SK-N-SH (cell line): ENCODE results near the gene RPS6KB2. TPM values are rescaled to one million over a fixed set of nuclear protein-coding genes. Genes with fewer than 3 reads are reported as not detected.

Experiments
- CTCF ChIA-PET: fragments of 300-600, 350-600 bp; formaldehyde crosslinking; extraction: SDS; loops from one replicate; lab custom pipeline; 2021; lab: Yijun Ruan, JAX
- POLR2A ChIA-PET: fragments of 350-600 bp; sonication (Branson Sonifier 250); formaldehyde crosslinking; extraction: SDS; loops from one replicate; lab custom pipeline; 2020; ENCODE audit warnings: antibody characterized with exemption, inconsistent platforms; lab: Yijun Ruan, JAX
- DNase-seq: peaks from one replicate; pipeline ENCODE4 v3.0.0; 2012
- H2AFZ ChIP-seq: fragments of 200-600 bp; sonication (generic); 2 replicates; pipeline ENCODE4 v1.8.1; 2016; ENCODE audit warnings: antibody characterized with exemption, mild to moderate bottlenecking, low read depth
- H3F3A ChIP-seq: fragments of 200-600 bp; sonication (generic); replicated peaks from 2 replicates; pipeline ENCODE3; 2016; ENCODE audit warnings: antibody characterized with exemption, mild to moderate bottlenecking; ENCODE audit not compliant: insufficient read depth
- H3K27ac ChIP-seq, 2 experiments: fragments of 200-500 bp in 1 of 2; fragments of 200-600 bp in 1 of 2; sonication (Bioruptor generic) in 1 of 2; sonication (generic), shearing (Covaris generic) in 1 of 2; 2 replicates each; pipeline versions ENCODE4 v1.5.1 to v1.6.1; 2014 to 2016; ENCODE audit warnings: low read depth in 2 of 2, inconsistent platforms in 1 of 2, low read length in 1 of 2, mild to moderate bottlenecking in 1 of 2, mixed read lengths in 1 of 2
- H3K27me3 ChIP-seq: fragments of 200-600 bp; sonication (generic), shearing (Covaris generic); 2 replicates; pipeline ENCODE4 v1.6.1; 2016; ENCODE audit warnings: mixed run types; ENCODE audit not compliant: insufficient read depth
- H3K36me3 ChIP-seq, 2 experiments: fragments of 200-500 bp in 1 of 2; fragments of 200-600 bp in 1 of 2; sonication (Bioruptor generic) in 1 of 2; sonication (generic) in 1 of 2; replicated peaks in 1 of 2; 2 replicates each; pipeline versions ENCODE3 to v1.5.1; 2014 to 2016; ENCODE audit warnings: low read length in 1 of 2, mild to moderate bottlenecking in 1 of 2; ENCODE audit not compliant: insufficient read depth in 2 of 2, control insufficient read depth in 1 of 2
- H3K4me1 ChIP-seq, 2 experiments: fragments of 200-500 bp in 1 of 2; fragments of 200-600 bp in 1 of 2; sonication (Bioruptor generic) in 1 of 2; sonication (generic), shearing (Covaris generic) in 1 of 2; 2 replicates each; pipeline versions ENCODE4 v1.5.1 to v1.6.1; 2014 to 2016; ENCODE audit warnings: low read depth in 1 of 2, low read length in 1 of 2, mixed run types in 1 of 2; ENCODE audit not compliant: insufficient read depth in 2 of 2, control insufficient read depth in 1 of 2
- H3K4me2 ChIP-seq: fragments of 200-600 bp; sonication (generic), shearing (Covaris generic); 2 replicates; pipeline ENCODE4 v1.6.1; 2017; ENCODE audit warnings: mixed run types
- H3K4me3 ChIP-seq, 2 experiments: fragments of 200-500 bp in 1 of 2; fragments of 200-600 bp in 1 of 2; sonication (Bioruptor generic) in 1 of 2; sonication (generic), shearing (Covaris generic) in 1 of 2; 2 replicates each; pipeline versions ENCODE4 v1.5.1 to v1.8.1; 2014 to 2016; ENCODE audit warnings: low read depth in 2 of 2, inconsistent platforms in 1 of 2, low read length in 1 of 2, mild to moderate bottlenecking in 1 of 2, mixed read lengths in 1 of 2, moderate library complexity in 1 of 2
- H3K79me2 ChIP-seq: fragments of 200-600 bp; sonication (generic); 2 replicates; pipeline ENCODE4 v1.8.1; 2017; ENCODE audit warnings: mild to moderate bottlenecking; ENCODE audit not compliant: insufficient read depth
- H3K9ac ChIP-seq: fragments of 200-600 bp; sonication (generic); 2 replicates; pipeline ENCODE4 v1.6.1; 2017; ENCODE audit warnings: mixed run types
- H3K9me2 ChIP-seq: fragments of 200-600 bp; sonication (generic); 2 replicates; pipeline ENCODE4 v1.6.1; 2017; ENCODE audit warnings: mixed run types
- H3K9me3 ChIP-seq: fragments of 200-600 bp; sonication (generic); 2 replicates; pipeline ENCODE4 v1.6.1; 2017; ENCODE audit warnings: mixed run types, mild to moderate bottlenecking, moderate library complexity
- H4K20me1 ChIP-seq: fragments of 200-600 bp; sonication (generic); 2 replicates; pipeline ENCODE4 v1.6.1; 2017; ENCODE audit warnings: mild to moderate bottlenecking, mixed run types; ENCODE audit not compliant: insufficient read depth
- FOSL2 ChIP-seq: IDR thresholded peaks from 2 replicates; pipeline ENCODE4 v1.4.0; 2012; ENCODE audit warnings: low read depth, mild to moderate bottlenecking, moderate library complexity, borderline replicate concordance
- REST ChIP-seq: IDR thresholded peaks from 2 replicates; pipeline ENCODE4 v1.6.1; 2012; ENCODE audit warnings: mild to moderate bottlenecking, low read depth, low read length, moderate library complexity
- TEAD4 ChIP-seq: IDR thresholded peaks from 2 replicates; pipeline ENCODE4 v1.4.0; 2012; ENCODE audit warnings: mild to moderate bottlenecking, borderline replicate concordance; ENCODE audit not compliant: insufficient read depth
- WGBS: methylation state at CpG from one replicate; pipeline ENCODE4 v1.1.6; 2017; ENCODE audit warnings: low lambda C conversion rate; 5-methylcytosine and 5-hydroxymethylcytosine counted together
- polyA plus RNA-seq, 3 experiments: library from polyadenylated mRNA; depleted of rRNA; stranded (reverse); fragments of >200 nt; gene quantifications; 2 replicates each; pipeline ENCODE4 v1.2.3, GENCODE V29; 2012
- TF ChIP-seq, protein P1 (sequence below): fragments of 150-350 bp; IDR thresholded peaks from 2 replicates; pipeline ENCODE4 v1.6.1; 2017; ENCODE audit warnings: antibody characterized with exemption, low read length, low read depth, borderline replicate concordance
- TF ChIP-seq, protein P2 (sequence below): IDR thresholded peaks from 2 replicates; pipeline ENCODE4 v1.4.0; 2012; ENCODE audit warnings: low read depth, borderline replicate concordance

RPS6KB2 gene
- polyA plus RNA-seq, 1 of the 3 experiments (the other 2 are of a cell fraction) = 52.0 TPM

GRCh38 chr11:67466962-67467771, 38.9 kb downstream of the RPS6KB2 start:
- TF ChIP-seq FOSL2 (no peak), TEAD4 (no peak), REST (no peak)
- TF ChIP-seq, protein P1, sequence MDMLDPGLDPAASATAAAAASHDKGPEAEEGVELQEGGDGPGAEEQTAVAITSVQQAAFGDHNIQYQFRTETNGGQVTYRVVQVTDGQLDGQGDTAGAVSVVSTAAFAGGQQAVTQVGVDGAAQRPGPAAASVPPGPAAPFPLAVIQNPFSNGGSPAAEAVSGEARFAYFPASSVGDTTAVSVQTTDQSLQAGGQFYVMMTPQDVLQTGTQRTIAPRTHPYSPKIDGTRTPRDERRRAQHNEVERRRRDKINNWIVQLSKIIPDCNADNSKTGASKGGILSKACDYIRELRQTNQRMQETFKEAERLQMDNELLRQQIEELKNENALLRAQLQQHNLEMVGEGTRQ = no peak
- TF ChIP-seq, protein P2, sequence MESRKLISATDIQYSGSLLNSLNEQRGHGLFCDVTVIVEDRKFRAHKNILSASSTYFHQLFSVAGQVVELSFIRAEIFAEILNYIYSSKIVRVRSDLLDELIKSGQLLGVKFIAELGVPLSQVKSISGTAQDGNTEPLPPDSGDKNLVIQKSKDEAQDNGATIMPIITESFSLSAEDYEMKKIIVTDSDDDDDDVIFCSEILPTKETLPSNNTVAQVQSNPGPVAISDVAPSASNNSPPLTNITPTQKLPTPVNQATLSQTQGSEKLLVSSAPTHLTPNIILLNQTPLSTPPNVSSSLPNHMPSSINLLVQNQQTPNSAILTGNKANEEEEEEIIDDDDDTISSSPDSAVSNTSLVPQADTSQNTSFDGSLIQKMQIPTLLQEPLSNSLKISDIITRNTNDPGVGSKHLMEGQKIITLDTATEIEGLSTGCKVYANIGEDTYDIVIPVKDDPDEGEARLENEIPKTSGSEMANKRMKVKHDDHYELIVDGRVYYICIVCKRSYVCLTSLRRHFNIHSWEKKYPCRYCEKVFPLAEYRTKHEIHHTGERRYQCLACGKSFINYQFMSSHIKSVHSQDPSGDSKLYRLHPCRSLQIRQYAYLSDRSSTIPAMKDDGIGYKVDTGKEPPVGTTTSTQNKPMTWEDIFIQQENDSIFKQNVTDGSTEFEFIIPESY = no peak
- WGBS = 86% methylated on average over 10 of the region's 11 CpGs
- Histone ChIP-seq H3F3A (peaks cover 10% of the 10 kb centered on the region), H3K4me3 (no peak overlapping the region), H3K9me2 (no peaks in the 10 kb centered on the region), H2AFZ (no peak overlapping the region), H4K20me1 (no peaks in the 10 kb centered on the region), H3K4me1 (peaks cover 9 to 35% of the 10 kb centered on the region in 2 experiments; a peak in 2 of 4 replicates), H3K9me3 (no peaks in the 10 kb centered on the region), H3K4me2 (peak overlapping the region; percentile 98; the same call in 1 of the 2 replicates), H3K27ac (no peak overlapping the region; a peak in 1 of 4 replicates), H3K36me3 (no peaks in the 10 kb centered on the region), H3K79me2 (peaks cover 7% of the 10 kb centered on the region; the same call in 1 of the 2 replicates), H3K27me3 (no peaks in the 10 kb centered on the region), H3K9ac (no peak overlapping the region)
- CTCF ChIA-PET = interaction anchor here (0.5 to 3.4 kb wide), 4 partner anchors 38 to 122 kb away, joined by 3 to 32 read pairs (median 3); partner anchors contain the start of genes PITPNM1 and PPP1CA
- DNase-seq = no peak
- POLR2A ChIA-PET = interaction anchor here (1.1 to 2.9 kb wide), 3 partner anchors 17 to 75 kb away, joined by 5 to 13 read pairs (median 6); partner anchors contain the start of genes PPP1CA and RAD9A
